GM12878 (cell line): Measurements from ENCODE around the gene PROB1. TPM values are rescaled to one million over a fixed set of nuclear protein-coding genes. Genes with fewer than 3 reads are reported as not detected.

Source experiments
- ATAC-seq: fragments of 200-7000 bp; cut with Tn5 transposase; 3 replicates; pipeline ENCODE4 v1.9.1; 2020; ENCODE audit warnings: mild to moderate bottlenecking, moderate library complexity
- BruUV-seq: library from RNA; stranded (reverse); fragments of 400-500 nt; replicated peaks from 2 replicates; lab custom pipeline; 2021; lab: Mats Ljungman, UMichigan
- CTCF ChIA-PET: fragments of 300-600 bp; sonication (Branson Sonifier 250); formaldehyde crosslinking; extraction: SDS; loops from one replicate; lab custom pipeline; 2021; ENCODE audit warnings: inconsistent platforms; lab: Yijun Ruan, JAX
- POLR2A ChIA-PET: fragments of 350-600 bp; formaldehyde crosslinking; extraction: SDS; loops from one replicate; lab custom pipeline; 2021; ENCODE audit warnings: inconsistent platforms; lab: Charles Lee
- RAD21 ChIA-PET: fragments of 300-600 bp; sonication (Branson Sonifier 250); formaldehyde crosslinking; loops from one replicate; lab custom pipeline; 2023; ENCODE audit warnings: antibody characterized with exemption; ENCODE audit not compliant: unreplicated experiment; lab: Charles Lee
- SMC1A ChIA-PET: fragments of 300-600 bp; sonication (Branson Sonifier 250); formaldehyde crosslinking; loops from one replicate; lab custom pipeline; 2023; ENCODE audit not compliant: unreplicated experiment, uncharacterized antibody; lab: Charles Lee
- DNase-seq: peaks from one replicate; pipeline ENCODE4 v3.0.0-alpha.2; 2011; ENCODE audit warnings: low read depth, low spot score
- FAIRE-seq: peaks from 3 replicates; lab custom pipeline; 2011; peaks lifted over from hg19 to GRCh38; lab: Jason Lieb, UNC
- H2AFZ ChIP-seq: 2 replicates; pipeline ENCODE4 v1.6.0; 2011; ENCODE audit warnings: low read depth, low read length, control low read depth; ENCODE audit not compliant: control insufficient read depth
- H3K27ac ChIP-seq: 2 replicates; pipeline ENCODE4 v1.5.1; 2011; ENCODE audit warnings: control low read depth; ENCODE audit not compliant: control insufficient read depth, insufficient read depth
- H3K27me3 ChIP-seq, 2 experiments: replicated peaks in 1 of 2; 2 replicates each; pipeline versions ENCODE4 v1.6.0 to v1.6.1; 2011; ENCODE audit warnings: low read length in 1 of 2; ENCODE audit not compliant: control insufficient read depth in 2 of 2, insufficient read depth in 2 of 2
- H3K36me3 ChIP-seq, 2 experiments: 2 replicates each; pipeline ENCODE4 v1.5.1; 2011; ENCODE audit warnings: low read length in 1 of 2; ENCODE audit not compliant: control insufficient read depth in 2 of 2, insufficient read depth in 2 of 2
- H3K4me1 ChIP-seq: 2 replicates; pipeline ENCODE4 v1.6.1; 2011; ENCODE audit warnings: mild to moderate bottlenecking, low read length, moderate library complexity, mixed read lengths; ENCODE audit not compliant: control insufficient read depth, insufficient read depth
- H3K4me2 ChIP-seq: 2 replicates; pipeline ENCODE4 v1.6.0; 2011; ENCODE audit warnings: control low read depth; ENCODE audit not compliant: control insufficient read depth, insufficient read depth
- H3K4me3 ChIP-seq: fragments of 200-600 bp; sonication (generic); 2 replicates; pipeline ENCODE4 v1.5.1; 2016
- H3K79me2 ChIP-seq: 2 replicates; pipeline ENCODE4 v1.6.0; 2011; ENCODE audit warnings: low read length; ENCODE audit not compliant: control insufficient read depth, insufficient read depth
- H3K9ac ChIP-seq: 2 replicates; pipeline ENCODE4 v1.8.0; 2011; ENCODE audit warnings: low read length, control low read depth, mixed read lengths; ENCODE audit not compliant: control insufficient read depth, insufficient read depth
- H3K9me3 ChIP-seq: replicated peaks from 3 replicates; pipeline ENCODE4 v1.5.1; 2011; ENCODE audit warnings: mild to moderate bottlenecking, low read length; ENCODE audit not compliant: control insufficient read depth, insufficient read depth
- H4K20me1 ChIP-seq: 2 replicates; pipeline ENCODE4 v1.6.0; 2011; ENCODE audit not compliant: control insufficient read depth, insufficient read depth
- BHLHE40 ChIP-seq, 2 experiments: fragments of 450-650 bp in 1 of 2; IDR thresholded peaks; 2 replicates each; pipeline ENCODE4 v1.6.1; 2011 to 2017; ENCODE audit warnings: low read depth in 2 of 2, borderline replicate concordance in 1 of 2, improper control_type of control experiment in 1 of 2, low read length in 1 of 2, mild to moderate bottlenecking in 1 of 2
- NKRF ChIP-seq: fragments of 450-650 bp; conservative IDR thresholded peaks from 2 replicates; pipeline ENCODE4 v1.6.1; 2017; ENCODE audit warnings: mild to moderate bottlenecking, moderate library complexity
- REST ChIP-seq: IDR thresholded peaks from 2 replicates; pipeline ENCODE4 v1.6.1; 2012; ENCODE audit warnings: mild to moderate bottlenecking, low read depth, low read length
- SUZ12 ChIP-seq: fragments of 200-600 bp; sonication (generic); IDR thresholded peaks from one replicate; pipeline ENCODE4 v1.6.1; 2018; ENCODE audit warnings: antibody characterized with exemption, mild to moderate bottlenecking; ENCODE audit not compliant: unreplicated experiment
- TCF7 ChIP-seq: IDR thresholded peaks from 2 replicates; pipeline ENCODE4 v1.6.1; 2014; ENCODE audit warnings: antibody characterized with exemption, borderline replicate concordance
- WGBS: methylation state at CpG from one replicate; pipeline ENCODE4 v1.1.6; 2016; ENCODE audit warnings: low lambda C conversion rate; ENCODE audit not compliant: insufficient replicate concordance, insufficient coverage; ENCODE audit errors: missing lambda C conversion rate; 5-methylcytosine and 5-hydroxymethylcytosine counted together
- in situ Hi-C: fragments of 300-500 bp; cut with MboI; formaldehyde crosslinking; loops from 9 replicates; pipeline ENCODE4 v1.14.3; 2018; ENCODE audit warnings: mixed read lengths
- intact Hi-C: fragments of 100-400 bp; cut with micrococcal nuclease; formaldehyde crosslinking; loops from one replicate; pipeline ENCODE4 v1.14.2; 2022; ENCODE audit not compliant: unreplicated experiment
- polyA plus RNA-seq, 11 experiments: library from polyadenylated mRNA; depleted of rRNA in 4 of 11; unstranded in 6 of 11; stranded (reverse) in 5 of 11; fragments of >200 nt; fragmentation: Nextera tagmentation in 4 of 11; fragmentation: Illumina TruSeq in 1 of 11; extraction: Ambion mirVana in 4 of 11; extraction: Trizol in 1 of 11; gene quantifications; 1 replicate in 1 of 11; 2 replicates in 10 of 11; pipeline versions ENCODE4 v1.2.1 to v1.2.3, GENCODE V29; 2011 to 2016; ENCODE audit warnings: inconsistent platforms in 2 of 11, missing spikeins in 2 of 11, low read depth in 1 of 11
- total RNA-seq, 4 experiments: library from RNA; depleted of rRNA in 3 of 4; stranded (reverse); fragments of >200 nt in 3 of 4; fragmentation: Illumina TruSeq in 1 of 4; extraction: Trizol in 1 of 4; gene quantifications; 2 replicates each; pipeline versions ENCODE4 v1.2.1 to v1.2.3, GENCODE V29; 2013 to 2021

Gene PROB1
- total and polyA plus RNA-seq, 10 of the 15 experiments (the other 5 are each of a cell fraction or from before 2014, with no cell fraction given) = 0.14 to 8.1 (median 2.9) TPM

GRCh38 chr5:139407517-139407916, 12.6 kb upstream of the PROB1 start (continued):
- TF ChIP-seq REST (no peak), TCF7 (no peak), SUZ12 (no peak)

- ATAC-seq (no peak), DNase-seq (no peak), FAIRE-seq (no peak)
- H3K27me3 ChIP-seq = no peaks in the 10 kb centered on the region
- intact Hi-C loops = no loop called here
- ChIA-PET SMC1A (interaction anchor here (0.6 to 3.3 kb wide), 13 partner anchors 8 to 1525 kb away, joined by 3 to 14 read pairs (median 4); partner anchors contain the start of gene MZB1), RAD21 (interaction anchor here (1.0 to 2.2 kb wide), 7 partner anchors 9 to 138 kb away, joined by 3 to 16 read pairs (median 4); no protein-coding TSS in a partner anchor), POLR2A (interaction anchor here (0.5 to 2.7 kb wide), 7 partner anchors 11 to 634 kb away, joined by 3 to 10 read pairs (median 3); partner anchors contain the start of gene DNAJC18), CTCF (interaction anchor here (0.9 to 3.8 kb wide), 9 partner anchors 9 to 168 kb away, joined by 3 to 39 read pairs (median 6); partner anchors contain the start of gene PROB1)
- no TSS peak for BruUV-seq
- WGBS = 53% methylated on average over 2 of the region's 2 CpGs
- TF ChIP-seq NKRF = no peak
- TF ChIP-seq BHLHE40 (IDR thresholded peaks at IDR 0.05; ENCODE audit: borderline replicate concordance in 1 of 2, low read depth in 2 of 2, low read length in 1 of 2) = peak in 1 of 2 experiments; percentile 17; a peak in 1 of 4 replicates
- no peak overlapping the region for H3K4me3 ChIP-seq
- in situ Hi-C loops = no loop called here
- H3K9ac ChIP-seq = no peak overlapping the region
- no peaks in the 10 kb centered on the region for H3K36me3 ChIP-seq
- no peaks in the 10 kb centered on the region for H3K79me2 ChIP-seq
- peaks cover 24% of the 10 kb centered on the region for H3K4me1 ChIP-seq
- no peak overlapping the region for H2AFZ ChIP-seq
- no peaks in the 10 kb centered on the region for H3K9me3 ChIP-seq
- H4K20me1 ChIP-seq = no peaks in the 10 kb centered on the region
- H3K27ac ChIP-seq = no peak overlapping the region
- no peak overlapping the region for H3K4me2 ChIP-seq
Observed at GRCh38 chr5:139406963-139407362, 12.1 kb upstream of the PROB1 start.
